K562 (cell line): Measurements from ENCODE around the gene SLC25A40.

Source experiments
- NFYB ChIP-seq: IDR thresholded peaks from 2 replicates; pipeline ENCODE4 v1.6.1; 2011; ENCODE audit warnings: mild to moderate bottlenecking, moderate library complexity; ENCODE audit not compliant: insufficient read length; ENCODE audit errors: extremely low read depth
- TF ChIP-seq, protein P1 (sequence below), 3 experiments: IDR thresholded peaks in 2 of 3; conservative IDR thresholded peaks in 1 of 3; 2 replicates each; pipeline ENCODE4 v1.5.1; 2011 to 2012; ENCODE audit warnings: low read length in 3 of 3, mild to moderate bottlenecking in 3 of 3, control low read depth in 2 of 3, improper control_type of control experiment in 1 of 3, inconsistent platforms in 1 of 3, low read depth in 1 of 3, mixed read lengths in 1 of 3, moderate library complexity in 1 of 3; ENCODE audit not compliant: insufficient read depth in 2 of 3

DNA sequence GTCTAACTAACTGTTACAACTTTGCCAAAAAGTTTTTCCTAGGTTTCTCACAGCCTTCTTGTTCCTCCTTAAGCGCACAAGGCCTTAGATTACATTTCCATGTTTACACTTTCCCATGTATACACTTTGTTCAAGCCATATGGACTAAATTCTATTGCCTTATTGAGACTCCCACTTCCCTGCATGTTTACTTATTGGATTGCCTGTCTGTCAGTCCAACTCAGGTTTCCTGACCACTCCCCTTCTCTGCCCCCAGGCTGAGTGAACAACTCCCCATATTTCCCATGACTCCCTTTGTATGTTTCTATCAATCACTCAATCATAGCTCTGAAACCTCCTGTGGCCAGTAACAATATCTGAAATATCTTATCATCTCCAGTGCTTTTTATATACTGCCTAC is 43.0 kb downstream of the SLC25A40 start:
- TF ChIP-seq, protein P1, sequence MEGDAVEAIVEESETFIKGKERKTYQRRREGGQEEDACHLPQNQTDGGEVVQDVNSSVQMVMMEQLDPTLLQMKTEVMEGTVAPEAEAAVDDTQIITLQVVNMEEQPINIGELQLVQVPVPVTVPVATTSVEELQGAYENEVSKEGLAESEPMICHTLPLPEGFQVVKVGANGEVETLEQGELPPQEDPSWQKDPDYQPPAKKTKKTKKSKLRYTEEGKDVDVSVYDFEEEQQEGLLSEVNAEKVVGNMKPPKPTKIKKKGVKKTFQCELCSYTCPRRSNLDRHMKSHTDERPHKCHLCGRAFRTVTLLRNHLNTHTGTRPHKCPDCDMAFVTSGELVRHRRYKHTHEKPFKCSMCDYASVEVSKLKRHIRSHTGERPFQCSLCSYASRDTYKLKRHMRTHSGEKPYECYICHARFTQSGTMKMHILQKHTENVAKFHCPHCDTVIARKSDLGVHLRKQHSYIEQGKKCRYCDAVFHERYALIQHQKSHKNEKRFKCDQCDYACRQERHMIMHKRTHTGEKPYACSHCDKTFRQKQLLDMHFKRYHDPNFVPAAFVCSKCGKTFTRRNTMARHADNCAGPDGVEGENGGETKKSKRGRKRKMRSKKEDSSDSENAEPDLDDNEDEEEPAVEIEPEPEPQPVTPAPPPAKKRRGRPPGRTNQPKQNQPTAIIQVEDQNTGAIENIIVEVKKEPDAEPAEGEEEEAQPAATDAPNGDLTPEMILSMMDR (IDR thresholded peaks at IDR 0.05 in 2 of 3, conservative IDR thresholded peaks at IDR 0.05 in 1 of 3; ENCODE audit: insufficient read depth in 2 of 3, low read depth in 1 of 3, low read length in 3 of 3) = no peak
- no peak for TF ChIP-seq NFYB
